ENCODE data around the gene ILRUN. TPM values are rescaled to one million over a fixed set of nuclear protein-coding genes. Genes with fewer than 3 reads are reported as not detected.

The ILRUN gene
- total RNA-seq, 2 donors from 2014 or later, result 89.8 to 114 TPM

DNA sequence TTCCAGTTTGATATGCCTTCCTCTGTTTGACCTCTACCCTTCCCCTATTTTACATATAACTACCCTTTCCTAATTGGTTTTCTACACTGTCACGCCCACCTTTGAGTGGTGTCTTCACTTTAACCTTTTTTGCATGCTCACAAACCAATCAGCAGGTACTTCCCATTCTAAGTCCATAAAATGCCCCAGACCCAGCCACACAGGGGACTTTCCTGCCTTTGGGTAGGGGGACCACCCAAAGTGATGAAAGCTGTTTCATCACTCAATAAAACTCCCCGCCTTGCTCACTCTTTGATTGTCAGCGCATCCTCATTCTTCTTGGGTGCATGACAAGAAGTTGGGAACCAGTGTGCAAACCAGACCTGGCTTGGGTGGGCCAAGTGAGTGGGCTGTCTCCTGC is 40.3 kb upstream of the ILRUN start:
- Histone ChIP-seq H3K27me3 (no peaks in the 10 kb centered on the region), H3K4me1 (no peaks in the 10 kb centered on the region), H3K9me3 (no peaks in the 10 kb centered on the region), H3K4me3 (no peak overlapping the region), H3K27ac (no peak overlapping the region), H3K36me3 (no peaks in the 10 kb centered on the region)
- TF ChIP-seq, protein P1, sequence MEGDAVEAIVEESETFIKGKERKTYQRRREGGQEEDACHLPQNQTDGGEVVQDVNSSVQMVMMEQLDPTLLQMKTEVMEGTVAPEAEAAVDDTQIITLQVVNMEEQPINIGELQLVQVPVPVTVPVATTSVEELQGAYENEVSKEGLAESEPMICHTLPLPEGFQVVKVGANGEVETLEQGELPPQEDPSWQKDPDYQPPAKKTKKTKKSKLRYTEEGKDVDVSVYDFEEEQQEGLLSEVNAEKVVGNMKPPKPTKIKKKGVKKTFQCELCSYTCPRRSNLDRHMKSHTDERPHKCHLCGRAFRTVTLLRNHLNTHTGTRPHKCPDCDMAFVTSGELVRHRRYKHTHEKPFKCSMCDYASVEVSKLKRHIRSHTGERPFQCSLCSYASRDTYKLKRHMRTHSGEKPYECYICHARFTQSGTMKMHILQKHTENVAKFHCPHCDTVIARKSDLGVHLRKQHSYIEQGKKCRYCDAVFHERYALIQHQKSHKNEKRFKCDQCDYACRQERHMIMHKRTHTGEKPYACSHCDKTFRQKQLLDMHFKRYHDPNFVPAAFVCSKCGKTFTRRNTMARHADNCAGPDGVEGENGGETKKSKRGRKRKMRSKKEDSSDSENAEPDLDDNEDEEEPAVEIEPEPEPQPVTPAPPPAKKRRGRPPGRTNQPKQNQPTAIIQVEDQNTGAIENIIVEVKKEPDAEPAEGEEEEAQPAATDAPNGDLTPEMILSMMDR (IDR thresholded peaks at IDR 0.05), result no peak
- DNase-seq (ENCODE audit: low spot score), result no peak

DNA sequence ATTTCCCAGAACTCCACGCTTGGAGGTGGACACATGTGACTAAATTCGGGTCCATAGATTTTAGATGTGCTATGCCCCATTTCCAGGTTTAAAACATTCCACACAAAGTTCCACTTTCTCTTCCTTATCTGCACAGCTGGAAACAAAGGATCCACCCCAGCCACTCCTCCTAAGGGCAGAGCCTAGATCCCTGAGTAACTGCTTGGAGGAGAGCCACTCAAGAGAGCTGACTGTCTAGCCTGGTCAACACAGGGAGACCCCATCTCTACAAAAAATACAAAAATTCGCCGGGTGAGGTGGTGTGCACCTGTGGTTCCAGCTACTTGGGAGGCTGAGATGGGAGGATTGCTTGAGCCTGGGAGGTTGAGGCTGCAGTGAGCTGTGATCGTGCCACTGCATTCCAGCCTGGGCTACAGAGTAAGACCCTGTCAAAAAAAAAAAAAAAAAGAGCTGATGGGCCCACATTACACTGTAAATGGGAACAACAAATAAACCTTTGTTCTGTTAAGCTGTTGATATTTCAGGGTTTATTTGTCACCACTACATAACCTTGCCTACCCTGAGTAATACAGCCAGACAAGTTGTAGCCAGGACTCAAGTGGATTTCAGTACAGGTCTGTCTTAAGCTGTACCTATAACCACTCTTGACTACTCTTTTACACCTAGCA is 35.0 kb upstream of the ILRUN start:
- H3K27ac ChIP-seq, result no peak overlapping the region
- no peaks in the 10 kb centered on the region for H3K27me3 ChIP-seq
- H3K4me3 ChIP-seq, result no peak overlapping the region
- DNase-seq (ENCODE audit: low spot score), result no peak
- no peaks in the 10 kb centered on the region for H3K9me3 ChIP-seq
- H3K4me1 ChIP-seq, result no peaks in the 10 kb centered on the region
- H3K36me3 ChIP-seq, result no peaks in the 10 kb centered on the region
- TF ChIP-seq, protein P1 (IDR thresholded peaks at IDR 0.05), result no peak

DNA sequence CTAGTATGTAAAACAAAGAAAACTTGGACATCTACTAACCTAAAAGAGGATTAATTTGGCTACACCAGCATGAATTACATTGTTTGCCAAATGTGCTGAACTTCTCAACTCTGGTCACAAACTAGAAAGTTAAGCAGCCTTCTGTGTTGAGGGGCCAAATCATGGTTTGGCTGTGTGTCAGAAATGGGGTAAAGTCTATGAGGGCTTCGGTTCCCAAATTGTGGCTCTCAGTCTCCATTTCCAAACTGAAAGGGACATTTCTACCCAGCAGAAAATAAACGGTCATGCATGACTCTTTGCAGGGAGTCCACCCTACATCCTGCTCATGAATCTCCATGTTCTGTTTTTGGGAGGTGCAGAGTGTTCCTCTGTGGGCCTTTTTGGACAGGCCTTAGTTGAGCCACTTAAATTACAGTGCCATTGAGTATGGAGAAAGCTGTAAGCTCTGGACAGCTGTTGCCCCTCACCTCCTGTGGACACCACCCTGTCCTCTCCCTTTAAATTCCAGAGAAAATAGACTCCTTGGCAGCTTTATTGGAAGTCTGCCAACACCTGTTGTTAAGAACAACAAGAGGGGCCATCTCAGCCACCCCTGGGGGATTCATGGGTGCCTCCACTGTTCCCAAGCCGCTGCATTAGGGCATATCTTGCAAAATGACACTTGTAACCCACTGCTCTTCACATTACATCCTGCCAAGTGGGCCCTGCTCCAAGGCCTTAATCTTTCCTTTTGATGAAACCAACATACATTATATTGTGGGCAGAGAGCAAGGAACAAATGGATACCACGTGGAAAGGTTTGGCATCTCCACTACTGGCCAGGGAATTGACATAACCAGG is 33.3 kb upstream of the ILRUN start:
- TF ChIP-seq, protein P1 (IDR thresholded peaks at IDR 0.05), result no peak
- no peak for DNase-seq (ENCODE audit: low spot score)
- H3K27ac ChIP-seq, result no peak overlapping the region
- no peaks in the 10 kb centered on the region for H3K4me1 ChIP-seq
- H3K27me3 ChIP-seq, result no peaks in the 10 kb centered on the region
- no peak overlapping the region for H3K4me3 ChIP-seq
- H3K36me3 ChIP-seq, result no peaks in the 10 kb centered on the region
- H3K9me3 ChIP-seq, result no peaks in the 10 kb centered on the region

DNA sequence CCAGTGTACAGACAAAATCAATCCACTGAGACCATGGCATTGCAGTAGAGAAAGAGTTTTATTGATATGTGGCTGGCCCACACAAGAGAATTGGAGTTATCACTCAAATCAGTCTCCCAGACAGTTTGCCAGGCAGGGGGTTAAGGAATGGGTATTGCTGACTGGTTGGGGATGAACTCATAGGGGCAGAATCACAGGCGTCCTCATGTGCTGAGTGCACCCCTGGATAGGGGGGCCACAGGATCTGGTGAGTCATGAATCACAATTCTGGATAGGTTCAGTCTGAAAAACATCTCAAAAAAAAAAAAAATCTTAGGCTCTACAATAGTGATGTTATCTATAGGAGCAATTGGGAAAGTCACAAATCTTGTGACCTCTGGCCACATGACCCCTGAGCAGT is 29.5 kb upstream of the ILRUN start:
- TF ChIP-seq, protein P1 (IDR thresholded peaks at IDR 0.05), result no peak
- H3K4me3 ChIP-seq, result no peak overlapping the region

DNA sequence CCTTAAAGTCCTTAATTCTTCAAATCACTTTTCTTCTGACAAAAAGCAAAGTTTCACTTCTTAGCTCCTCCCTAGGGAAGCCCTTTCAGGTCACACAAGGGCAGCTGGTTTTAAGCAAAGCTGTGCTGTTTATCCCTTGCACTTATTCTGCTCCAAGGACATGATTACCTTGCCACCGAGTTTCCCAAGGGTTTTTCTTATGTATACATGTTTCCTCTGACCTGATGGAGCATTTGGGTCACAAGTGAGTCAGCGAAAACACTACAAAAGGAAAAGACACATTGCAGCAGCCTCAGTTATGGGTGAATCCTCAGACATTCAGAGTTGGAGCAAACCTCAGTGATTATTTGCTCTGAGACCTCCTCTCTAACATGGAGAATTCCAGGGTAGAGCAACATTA is 26.6 kb upstream of the ILRUN start:
- Histone ChIP-seq H3K36me3 (no peaks in the 10 kb centered on the region), H3K27ac (no peak overlapping the region), H3K4me1 (no peaks in the 10 kb centered on the region), H3K27me3 (no peaks in the 10 kb centered on the region), H3K4me3 (no peak overlapping the region), H3K9me3 (no peaks in the 10 kb centered on the region)
- TF ChIP-seq, protein P1 (IDR thresholded peaks at IDR 0.05), result no peak
- DNase-seq (ENCODE audit: low spot score), result no peak

More for the DNA sequence above, 29.5 kb upstream of the ILRUN start:
- DNase-seq (ENCODE audit: low spot score), result no peak
- Histone ChIP-seq H3K36me3 (no peaks in the 10 kb centered on the region), H3K4me1 (no peaks in the 10 kb centered on the region), H3K27me3 (no peaks in the 10 kb centered on the region), H3K9me3 (no peaks in the 10 kb centered on the region), H3K27ac (no peak overlapping the region)

Data from right atrium auricular region (tissue), 2 donors.